DOHH2 (cell line): ENCODE data around the gene HIPK4.

Experiments
- CTCF ChIP-seq: fragments of 200-600 bp; sonication (generic); IDR thresholded peaks from one replicate; pipeline ENCODE4 v1.5.1; 2014; ENCODE audit warnings: antibody characterized with exemption, mild to moderate bottlenecking, low read depth, low read length; ENCODE audit not compliant: poor library complexity, severe bottlenecking
- EZH2phosphoT487 ChIP-seq: fragments of 200-600 bp; sonication (generic); IDR thresholded peaks from 2 replicates; pipeline ENCODE4 v1.6.1; 2017; ENCODE audit warnings: borderline replicate concordance, mild to moderate bottlenecking, antibody characterized with exemption, low read length, moderate library complexity, mixed read lengths

GRCh38 chr19:40379446-40380198 lies 10.4 kb downstream of the HIPK4 start:
- TF ChIP-seq CTCF (no peak), EZH2phosphoT487 (no peak)
